Heart right ventricle (tissue), 16 donors: Measurements from ENCODE around the gene EBP. TPM values are rescaled to one million over a fixed set of nuclear protein-coding genes. Genes with fewer than 3 reads are reported as not detected.
"Not testable (repeated sequence)": the region's sequence is repeated elsewhere in the genome, so short reads cannot be mapped to it uniquely, and the experiment has no call there.

Experiments used
- ATAC-seq, 8 donors: fragments of 200-7000 bp; cut with Tn5 transposase; one replicate each; pipeline ENCODE4 v1.9.1; 2020; ENCODE audit warnings: mild to moderate bottlenecking in 8 of 8, moderate library complexity in 8 of 8, moderate number of reproducible peaks in 1 of 8
- DNase-seq, 2 donors: peaks; one replicate each; pipeline ENCODE4 v3.0.0-alpha.2; 2020
- H3K27ac ChIP-seq, 10 donors: fragments of 200-600 bp; sonication (generic) in 2 of 10; one replicate each; pipeline versions ENCODE4 v1.5.0 to v1.8.0; 2020 to 2022; ENCODE audit warnings: mild to moderate bottlenecking in 3 of 10
- H3K27me3 ChIP-seq, 7 donors: fragments of 200-600 bp; one replicate each; pipeline ENCODE4 v1.8.0; 2021 to 2022; ENCODE audit warnings: mild to moderate bottlenecking in 2 of 7
- H3K36me3 ChIP-seq, 9 donors: fragments of 200-600 bp; sonication (generic) in 1 of 9; one replicate each; pipeline versions ENCODE4 v1.5.0 to v1.8.0; 2020 to 2022; ENCODE audit warnings: mild to moderate bottlenecking in 2 of 9
- H3K4me1 ChIP-seq, 9 donors: fragments of 200-600 bp; sonication (generic) in 1 of 9; one replicate each; pipeline versions ENCODE4 v1.5.0 to v1.8.0; 2020 to 2022; ENCODE audit warnings: mild to moderate bottlenecking in 4 of 9
- H3K4me3 ChIP-seq, 10 donors: fragments of 200-600 bp; sonication (generic) in 2 of 10; one replicate each; pipeline versions ENCODE4 v1.5.0 to v1.8.0; 2020 to 2022; ENCODE audit warnings: mild to moderate bottlenecking in 7 of 10, moderate library complexity in 2 of 10
- H3K9me3 ChIP-seq, 11 donors: fragments of 200-600 bp in 10 of 11; sonication (generic) in 2 of 11; one replicate each; pipeline versions ENCODE4 v1.5.0 to v1.8.0; 2013 to 2022; ENCODE audit warnings: mild to moderate bottlenecking in 2 of 11, control low read depth in 1 of 11, moderate library complexity in 1 of 11
- CTCF ChIP-seq, 9 donors: fragments of 200-600 bp; sonication (generic) in 2 of 9; IDR thresholded peaks; one replicate each; pipeline versions ENCODE4 v1.5.0 to v1.8.0; 2021 to 2022; ENCODE audit warnings: antibody characterized with exemption in 9 of 9, mild to moderate bottlenecking in 5 of 9, moderate library complexity in 1 of 9
- WGBS, 2 donors: extraction: QIAGEN DNeasy Blood & Tissue Kit; methylation state at CpG; one replicate each; pipeline ENCODE4 v1.1.7; 2013; ENCODE audit warnings: inconsistent platforms in 1 of 2; 5-methylcytosine and 5-hydroxymethylcytosine counted together
- intact Hi-C, 10 donors: fragments of 100-400 bp; cut with DNase I; formaldehyde crosslinking; loops; one replicate each; pipeline versions ENCODE4 v1.11.1 to v1.14.2; 2022
- polyA plus RNA-seq, 2 donors: library from polyadenylated mRNA; stranded (reverse); fragments of 200-250 nt; gene quantifications; one replicate each; pipeline ENCODE4 v1.2.3, GENCODE V29; 2013
- total RNA-seq, 10 donors: library from RNA; stranded (reverse); fragmentation: NEBNext Ultra II Directional in 3 of 10; extraction: Animal tissue kit (Norgen Biotek cat#: 25700) in 3 of 10; gene quantifications; one replicate each; pipeline versions ENCODE4 v1.2.1 to v1.2.4, GENCODE V29; 2021 to 2023
- donor health status: Arrhythmogenic right ventricular cardiomyopathy.
- donor health status: ischemic (EF 13 %, LVEDD 7.1; RV severe dilation, severe dysfunction).
- donor health status: healthy with polysubstance abuse.
- donor health status: DM: no; HTN: yes; CAD: no.
- donor health status: DM: no; HTN: no; CAD: no.
- donor health status: ischemic (EF 25% LVEDD 6.9; RV normal size, moderate dysfunction).
- donor health status: ischemic (EF 25% LVEDD 5.7; RV mildly dilated, moderate dysfunction).
- donor health status: healthy.
- donor health status: DM: yes; HTN: yes; CAD: no.
- donor health status: Ischemic cardiomyopathy.
- donor health status: ischemic (EF 35%, LVEDD 5.7; RV mildly dilated, moderate dysfunction).
- donor health status: nonischemic (EF 11% LVEDD 7.7; RV severe dilation, severe dysfunction).
- donor health status: DM: yes; HTN: yes; CAD: no.
- donor health status: PGD.
- donor health status: ischemic (EF 29% LVEDD 5.4; RV normal size, mild dysfunction).
- donor health status: nonischemic (EF 23%, LVEDD 6.1; RV moderate dilation, normal function).

EBP gene
- total and polyA plus RNA-seq, 12 donors, result 35.1 to 128 (median 55.9) TPM

- DNase-seq (no peak), ATAC-seq (peak in 1 of 8 donors; percentile 11)
- Histone ChIP-seq H3K27me3 (no peaks in the 10 kb centered on the region), H3K9me3 (no peaks in the 10 kb centered on the region), H3K27ac (peak overlapping the region in 2 of 10 donors; percentile 56 to 68), H3K4me3 (no peak overlapping the region), H3K4me1 (peaks cover 0 to under 1% (median 0%) of the 10 kb centered on the region in 9 donors), H3K36me3 (peaks cover 0 to 27% (median 0%) of the 10 kb centered on the region in 9 donors)
- intact Hi-C loops, result no loop called here
- no peak for TF ChIP-seq CTCF (IDR thresholded peaks at IDR 0.05)
- WGBS, 2 donors, result 97 to 99% methylated on average over 9 of the region's 9 CpGs
Measured at GRCh38 chrX:48514868-48515460, 6.6 kb upstream of the EBP start.

- no peaks in the 10 kb centered on the region for H3K27me3 ChIP-seq
Measured at GRCh38 chrX:48515842-48516241, 5.8 kb upstream of the EBP start.

DNA sequence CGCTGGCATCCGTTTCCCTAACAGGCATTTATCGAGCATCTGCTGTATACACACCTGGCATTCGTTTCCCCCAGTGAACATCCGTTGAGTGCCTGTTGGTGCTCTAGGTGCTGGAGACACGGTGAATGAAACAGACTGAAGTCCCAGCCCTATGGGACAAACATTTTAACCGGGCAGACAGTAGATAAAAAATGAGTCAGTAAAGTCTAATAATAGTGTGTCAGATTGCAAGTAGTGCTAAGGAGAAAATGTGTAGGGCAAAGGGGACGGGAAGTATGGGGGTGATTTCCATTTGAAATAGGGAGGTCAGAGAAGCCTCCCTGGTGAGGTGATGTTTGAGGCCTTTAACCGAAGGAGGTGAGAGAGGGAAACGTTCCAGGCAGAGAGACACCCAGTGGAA, 5.3 kb upstream of the EBP start:
- Histone ChIP-seq H3K36me3 (peaks cover 0 to 27% (median 0%) of the 10 kb centered on the region in 9 donors), H3K4me1 (peaks cover 0 to 2% (median 0%) of the 10 kb centered on the region in 9 donors), H3K9me3 (no peaks in the 10 kb centered on the region), H3K27me3 (no peaks in the 10 kb centered on the region), H3K4me3 (no peak overlapping the region), H3K27ac (peak overlapping the region in 6 of 10 donors; percentile 40 to 68 (median 57))
- WGBS, 2 donors, result 57 to 62% methylated on average over 10 of the region's 10 CpGs
- ATAC-seq (peak in 6 of 8 donors; percentile 8 to 68 (median 44)), DNase-seq (no peak)
- intact Hi-C loops, result no loop called here
- TF ChIP-seq CTCF (IDR thresholded peaks at IDR 0.05), result no peak

More at GRCh38 chrX:48515842-48516241, 5.8 kb upstream of the EBP start:
- Histone ChIP-seq H3K27ac (peak overlapping the region in 6 of 10 donors; percentile 14 to 68 (median 39)), H3K4me1 (no peaks in the 10 kb centered on the region), H3K36me3 (peaks cover 0 to 27% (median 0%) of the 10 kb centered on the region in 9 donors), H3K9me3 (no peaks in the 10 kb centered on the region), H3K4me3 (no peak overlapping the region)
- 56 to 71% methylated on average over 10 of the region's 10 CpGs for WGBS, 2 donors
- ATAC-seq (peak in 4 of 8 donors; percentile 5 to 59 (median 44)), DNase-seq (no peak)
- intact Hi-C loops, result no loop called here
- TF ChIP-seq CTCF (IDR thresholded peaks at IDR 0.05), result no peak

DNA sequence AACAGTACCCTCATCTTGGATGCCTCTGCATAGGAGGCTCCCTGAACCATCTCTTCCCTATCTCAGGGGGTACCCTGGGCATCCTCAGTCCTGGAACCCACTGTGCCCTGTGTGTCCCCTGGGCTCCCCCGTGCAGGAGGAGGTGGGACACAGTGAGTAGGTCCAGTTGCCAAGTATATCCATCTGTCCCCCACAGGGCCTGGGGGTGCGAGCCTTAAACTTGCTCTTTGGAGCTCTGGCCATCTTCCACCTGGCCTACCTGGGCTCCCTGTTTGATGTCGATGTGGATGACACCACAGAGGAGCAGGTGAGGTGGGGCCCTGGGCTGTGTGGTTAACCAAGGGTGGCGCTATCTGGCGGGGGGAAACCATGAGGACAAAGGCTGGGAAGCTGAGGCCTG, 4.6 kb upstream of the EBP start:
- Histone ChIP-seq H3K36me3 (peaks cover 0 to 24% (median 0%) of the 10 kb centered on the region in 9 donors), H3K27ac (peak overlapping the region in 5 of 10 donors; percentile 43 to 68 (median 58))

DNA sequence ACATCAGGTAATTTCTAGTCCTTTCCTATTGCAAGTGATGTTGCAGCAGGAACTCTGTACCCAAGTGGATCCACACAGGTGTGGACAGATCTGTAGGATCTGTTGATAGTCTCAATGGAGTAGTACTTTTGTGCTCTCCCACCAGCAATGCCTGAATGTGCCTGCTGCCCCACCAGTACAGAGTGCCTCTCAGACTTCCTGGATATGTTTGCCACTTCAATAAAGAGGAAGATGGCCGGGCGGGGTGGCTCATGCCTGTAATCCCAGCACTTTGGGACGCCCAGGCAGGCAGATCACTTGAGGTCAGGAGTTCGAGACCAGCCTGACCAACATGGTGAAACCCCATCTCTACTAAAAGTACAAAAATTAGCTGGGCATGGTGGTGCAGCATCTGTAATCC, 2.1 kb upstream of the EBP start:
- H3K9me3 ChIP-seq, H3K27me3 ChIP-seq, ATAC-seq, H3K4me3 ChIP-seq, H3K4me1 ChIP-seq, DNase-seq, intact Hi-C loops, H3K27ac ChIP-seq: not testable (repeated sequence)
- WGBS, 2 donors, result 73 to 75% methylated on average over 4 of the region's 4 CpGs
- peaks cover 0 to 12% (median 0%) of the 10 kb centered on the region in 9 donors for H3K36me3 ChIP-seq

More for the DNA sequence above, 4.6 kb upstream of the EBP start:
- ATAC-seq, result no peak
- DNase-seq, result no peak
- H3K27me3 ChIP-seq, result no peaks in the 10 kb centered on the region
- no peak for TF ChIP-seq CTCF (IDR thresholded peaks at IDR 0.05)
- H3K4me1 ChIP-seq, result peaks cover 0 to 3% (median 0%) of the 10 kb centered on the region in 9 donors
- no peaks in the 10 kb centered on the region for H3K9me3 ChIP-seq
- H3K4me3 ChIP-seq, result no peak overlapping the region
- WGBS, 2 donors, result 92% methylated on average over 5 of the region's 5 CpGs
- intact Hi-C loops, result no loop called here
